ENCODE data around the gene MRPS7. TPM values are rescaled to one million over a fixed set of nuclear protein-coding genes. Genes with fewer than 3 reads are reported as not detected.

The MRPS7 gene
- polyA plus RNA-seq, 3 donors, result 26.7 to 122 (median 101) TPM

DNA sequence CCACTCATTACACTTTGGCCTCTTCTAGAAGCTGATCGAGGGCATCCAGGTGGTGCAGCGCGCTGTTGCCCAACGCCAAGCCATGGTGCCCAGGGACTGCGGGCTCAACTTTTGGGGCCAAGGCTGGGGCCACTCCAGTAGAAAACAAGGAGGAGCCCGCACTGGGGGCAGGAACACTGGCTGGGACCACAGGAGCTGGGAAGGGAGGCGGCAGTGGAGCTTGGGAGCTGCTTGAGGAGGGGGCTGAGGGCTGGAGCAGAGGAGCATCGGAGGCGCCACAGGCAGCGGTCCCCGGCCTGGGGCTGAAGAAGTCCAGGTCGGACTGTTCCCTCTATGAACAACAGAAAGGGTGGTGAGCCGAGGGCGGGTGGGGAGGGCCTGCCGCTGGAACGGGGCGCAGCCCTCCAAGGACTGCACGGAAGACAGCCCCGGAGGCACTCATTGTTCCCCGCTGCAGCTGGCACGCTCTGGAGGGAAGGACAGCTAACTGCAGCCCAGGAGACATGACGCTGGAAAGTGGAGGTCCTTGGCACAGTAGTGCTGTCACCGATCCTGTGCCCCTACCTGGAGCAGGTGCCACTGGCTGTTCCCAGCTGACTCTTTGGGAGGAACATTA lies 21.8 kb upstream of the MRPS7 start:
- peaks cover 82 to 97% of the 10 kb centered on the region in 2 donors for H3K36me3 Mint-ChIP-seq
- Histone ChIP-seq H3K9ac (ENCODE audit: insufficient read depth, low read length, poor library complexity, severe bottlenecking) (no peak overlapping the region), H3K4me2 (replicated peaks; ENCODE audit: extremely low read depth, low read length, poor library complexity, severe bottlenecking) (no peak overlapping the region), H4K20me1 (ENCODE audit: insufficient read depth, low read length) (peaks cover 82% of the 10 kb centered on the region), H3K9me3 (replicated peaks in 1 of 2; ENCODE audit: control insufficient read depth in 1 of 2, insufficient read depth in 1 of 2, low read length in 2 of 2) (no peaks in the 10 kb centered on the region), H3K27ac (ENCODE audit: low read depth in 1 of 2, low read length in 2 of 2) (peak overlapping the region in 1 of 2 donors; percentile 29), H3K4me3 (replicated peaks in 1 of 3; ENCODE audit: low read depth in 2 of 3, low read length in 3 of 3) (no peak overlapping the region), H3K79me2 (ENCODE audit: insufficient read depth, low read length) (peaks cover 34% of the 10 kb centered on the region), H3K27me3 (ENCODE audit: control insufficient read depth in 2 of 2, insufficient read depth in 2 of 2, low read length in 2 of 2) (no peaks in the 10 kb centered on the region), H3K36me3 (replicated peaks in 1 of 2; ENCODE audit: control insufficient read depth in 1 of 2, insufficient read depth in 2 of 2, low read length in 2 of 2) (peaks cover 91 to 100% of the 10 kb centered on the region in 2 donors), H3K4me1 (ENCODE audit: control insufficient read depth in 1 of 2, insufficient read depth in 2 of 2, low read length in 2 of 2) (peaks cover 29% of the 10 kb centered on the region in 2 donors), H2AFZ (ENCODE audit: insufficient read depth, low read depth, low read length, poor library complexity, severe bottlenecking) (no peak overlapping the region)
- WGBS (ENCODE audit: insufficient coverage), result 96% methylated on average over 23 of the region's 23 CpGs
- H3K9me3 Mint-ChIP-seq, result peaks cover 0 to 1% (median 0%) of the 10 kb centered on the region in 7 donors
- DNase-seq, result no peak
- peaks cover 0 to 2% (median 0%) of the 10 kb centered on the region in 3 donors for H3K27me3 Mint-ChIP-seq (ENCODE audit: low read depth in 3 of 3)
- TF ChIP-seq, protein P1, sequence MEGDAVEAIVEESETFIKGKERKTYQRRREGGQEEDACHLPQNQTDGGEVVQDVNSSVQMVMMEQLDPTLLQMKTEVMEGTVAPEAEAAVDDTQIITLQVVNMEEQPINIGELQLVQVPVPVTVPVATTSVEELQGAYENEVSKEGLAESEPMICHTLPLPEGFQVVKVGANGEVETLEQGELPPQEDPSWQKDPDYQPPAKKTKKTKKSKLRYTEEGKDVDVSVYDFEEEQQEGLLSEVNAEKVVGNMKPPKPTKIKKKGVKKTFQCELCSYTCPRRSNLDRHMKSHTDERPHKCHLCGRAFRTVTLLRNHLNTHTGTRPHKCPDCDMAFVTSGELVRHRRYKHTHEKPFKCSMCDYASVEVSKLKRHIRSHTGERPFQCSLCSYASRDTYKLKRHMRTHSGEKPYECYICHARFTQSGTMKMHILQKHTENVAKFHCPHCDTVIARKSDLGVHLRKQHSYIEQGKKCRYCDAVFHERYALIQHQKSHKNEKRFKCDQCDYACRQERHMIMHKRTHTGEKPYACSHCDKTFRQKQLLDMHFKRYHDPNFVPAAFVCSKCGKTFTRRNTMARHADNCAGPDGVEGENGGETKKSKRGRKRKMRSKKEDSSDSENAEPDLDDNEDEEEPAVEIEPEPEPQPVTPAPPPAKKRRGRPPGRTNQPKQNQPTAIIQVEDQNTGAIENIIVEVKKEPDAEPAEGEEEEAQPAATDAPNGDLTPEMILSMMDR (IDR thresholded peaks at IDR 0.05), result no peak
- H3K4me1 Mint-ChIP-seq, result peaks cover 37% of the 10 kb centered on the region
- H3K27ac Mint-ChIP-seq, result peak overlapping the region in 6 of 7 donors; percentile 27 to 80 (median 58)
- no peak overlapping the region for H3K4me3 Mint-ChIP-seq
- intact Hi-C loops (cut with micrococcal nuclease), result no loop called here

DNA sequence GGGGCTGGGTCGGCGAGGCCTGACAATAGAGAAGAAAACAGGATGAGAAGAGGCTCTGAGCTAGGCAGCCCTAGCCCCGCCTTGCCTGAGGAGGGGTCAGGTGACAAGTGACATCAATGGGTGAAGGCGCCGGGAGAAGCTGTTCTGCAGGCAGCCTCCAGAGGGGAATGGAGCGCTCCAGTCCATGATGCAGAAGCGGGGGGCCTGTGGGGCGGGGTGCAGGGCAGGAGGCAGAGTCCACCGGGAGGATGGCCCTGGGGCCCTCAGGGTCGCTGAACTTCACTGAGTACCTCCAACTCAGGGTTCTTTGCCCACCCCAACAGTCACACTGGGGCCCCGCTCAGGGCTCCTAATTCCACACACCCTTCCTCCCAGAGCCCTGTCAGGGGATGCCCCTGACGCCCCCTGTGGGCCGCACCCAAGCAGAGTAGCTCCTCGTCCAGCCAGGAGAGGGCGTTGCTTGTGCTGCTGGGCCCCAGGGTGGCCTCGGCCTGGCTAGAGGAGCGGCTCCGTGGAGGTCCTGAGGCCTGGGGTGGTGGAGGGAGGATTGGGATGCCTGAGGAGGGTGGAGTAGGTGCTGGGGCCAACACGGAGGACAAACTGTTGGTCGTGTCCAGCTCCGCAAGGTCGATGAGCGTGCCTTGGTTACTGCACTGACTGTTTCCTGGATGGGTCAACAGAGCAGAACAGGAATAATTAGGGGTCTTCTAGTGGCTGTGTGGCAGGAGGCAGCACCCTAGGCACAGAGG lies 21.1 kb upstream of the MRPS7 start:
- H3K9me3 Mint-ChIP-seq, result peaks cover 0 to 1% (median 0%) of the 10 kb centered on the region in 7 donors

More for the DNA sequence above, 21.1 kb upstream of the MRPS7 start:
- Mint-ChIP-seq H3K4me3 (no peak overlapping the region), H3K36me3 (peaks cover 83 to 99% of the 10 kb centered on the region in 2 donors), H3K27me3 (ENCODE audit: low read depth in 3 of 3) (peaks cover 0 to 2% (median 0%) of the 10 kb centered on the region in 3 donors), H3K4me1 (peaks cover 44% of the 10 kb centered on the region), H3K27ac (peak overlapping the region in 6 of 7 donors; percentile 3 to 71 (median 42))
- DNase-seq, result peak in 1 of 3 donors; percentile 24
- H2AFZ ChIP-seq (ENCODE audit: insufficient read depth, low read depth, low read length, poor library complexity, severe bottlenecking), result no peak overlapping the region
- TF ChIP-seq, protein P1 (IDR thresholded peaks at IDR 0.05), result peak; percentile 59
- H3K4me2 ChIP-seq (replicated peaks; ENCODE audit: extremely low read depth, low read length, poor library complexity, severe bottlenecking), result no peak overlapping the region
- H4K20me1 ChIP-seq (ENCODE audit: insufficient read depth, low read length), result peaks cover 84% of the 10 kb centered on the region
- peaks cover 91 to 100% of the 10 kb centered on the region in 2 donors for H3K36me3 ChIP-seq (replicated peaks in 1 of 2; ENCODE audit: control insufficient read depth in 1 of 2, insufficient read depth in 2 of 2, low read length in 2 of 2)
- peaks cover 34 to 36% of the 10 kb centered on the region in 2 donors for H3K4me1 ChIP-seq (ENCODE audit: control insufficient read depth in 1 of 2, insufficient read depth in 2 of 2, low read length in 2 of 2)
- peak overlapping the region in 1 of 2 donors; percentile 29 for H3K27ac ChIP-seq (ENCODE audit: low read depth in 1 of 2, low read length in 2 of 2)
- no peaks in the 10 kb centered on the region for H3K27me3 ChIP-seq (ENCODE audit: control insufficient read depth in 2 of 2, insufficient read depth in 2 of 2, low read length in 2 of 2)
- H3K9me3 ChIP-seq (replicated peaks in 1 of 2; ENCODE audit: control insufficient read depth in 1 of 2, insufficient read depth in 1 of 2, low read length in 2 of 2), result no peaks in the 10 kb centered on the region
- no peak overlapping the region for H3K4me3 ChIP-seq (replicated peaks in 1 of 3; ENCODE audit: low read depth in 2 of 3, low read length in 3 of 3)
- H3K79me2 ChIP-seq (ENCODE audit: insufficient read depth, low read length), result peaks cover 30% of the 10 kb centered on the region
- intact Hi-C loops (cut with micrococcal nuclease), result no loop called here
- 82% methylated on average over 21 of the region's 23 CpGs for WGBS (ENCODE audit: insufficient coverage)
- H3K9ac ChIP-seq (ENCODE audit: insufficient read depth, low read length, poor library complexity, severe bottlenecking), result no peak overlapping the region
